ENCODE measurements around the gene TMEM233. TPM values are rescaled to one million over a fixed set of nuclear protein-coding genes. Genes with fewer than 3 reads are reported as not detected.

The TMEM233 gene
- polyA plus RNA-seq, 1 experiment: not detected

- CTCF ChIA-PET: interaction anchor here (0.6 to 0.9 kb wide), 2 partner anchors 17 to 95 kb away, joined by 3 to 5 read pairs; no protein-coding TSS in a partner anchor
- Histone ChIP-seq H3K27me3 (ENCODE audit: control insufficient read depth, insufficient read depth, low read length) (no peaks in the 10 kb centered on the region), H3K36me3 (ENCODE audit: control insufficient read depth, insufficient read depth, low read length) (no peaks in the 10 kb centered on the region), H3K4me3 (ENCODE audit: low read depth, low read length) (no peak overlapping the region)
- TF ChIP-seq, protein P1, sequence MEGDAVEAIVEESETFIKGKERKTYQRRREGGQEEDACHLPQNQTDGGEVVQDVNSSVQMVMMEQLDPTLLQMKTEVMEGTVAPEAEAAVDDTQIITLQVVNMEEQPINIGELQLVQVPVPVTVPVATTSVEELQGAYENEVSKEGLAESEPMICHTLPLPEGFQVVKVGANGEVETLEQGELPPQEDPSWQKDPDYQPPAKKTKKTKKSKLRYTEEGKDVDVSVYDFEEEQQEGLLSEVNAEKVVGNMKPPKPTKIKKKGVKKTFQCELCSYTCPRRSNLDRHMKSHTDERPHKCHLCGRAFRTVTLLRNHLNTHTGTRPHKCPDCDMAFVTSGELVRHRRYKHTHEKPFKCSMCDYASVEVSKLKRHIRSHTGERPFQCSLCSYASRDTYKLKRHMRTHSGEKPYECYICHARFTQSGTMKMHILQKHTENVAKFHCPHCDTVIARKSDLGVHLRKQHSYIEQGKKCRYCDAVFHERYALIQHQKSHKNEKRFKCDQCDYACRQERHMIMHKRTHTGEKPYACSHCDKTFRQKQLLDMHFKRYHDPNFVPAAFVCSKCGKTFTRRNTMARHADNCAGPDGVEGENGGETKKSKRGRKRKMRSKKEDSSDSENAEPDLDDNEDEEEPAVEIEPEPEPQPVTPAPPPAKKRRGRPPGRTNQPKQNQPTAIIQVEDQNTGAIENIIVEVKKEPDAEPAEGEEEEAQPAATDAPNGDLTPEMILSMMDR (IDR thresholded peaks at IDR 0.05; ENCODE audit: insufficient read depth, low read depth, low read length): no peak
- POLR2A ChIA-PET: no interaction called here
- DNase-seq (ENCODE audit: low read depth): no peak
Observed at GRCh38 chr12:119687406-119687805, 93.8 kb downstream of the TMEM233 start.

GRCh38 chr12:119687879-119688278 lies 94.3 kb downstream of the TMEM233 start:
- Histone ChIP-seq H3K4me3 (ENCODE audit: low read depth, low read length) (no peak overlapping the region), H3K27me3 (ENCODE audit: control insufficient read depth, insufficient read depth, low read length) (no peaks in the 10 kb centered on the region), H3K36me3 (ENCODE audit: control insufficient read depth, insufficient read depth, low read length) (no peaks in the 10 kb centered on the region)
- TF ChIP-seq, protein P1 (IDR thresholded peaks at IDR 0.05; ENCODE audit: insufficient read depth, low read depth, low read length): no peak
- DNase-seq (ENCODE audit: low read depth): no peak
- CTCF ChIA-PET: interaction anchor here (0.6 kb wide), 1 partner anchor 94 kb away, joined by 5 read pairs; no protein-coding TSS in a partner anchor
- POLR2A ChIA-PET: no interaction called here

GRCh38 chr12:119689935-119690500 lies 96.4 kb downstream of the TMEM233 start:
- DNase-seq (ENCODE audit: low read depth): no peak
- Histone ChIP-seq H3K4me3 (ENCODE audit: low read depth, low read length) (no peak overlapping the region), H3K36me3 (ENCODE audit: control insufficient read depth, insufficient read depth, low read length) (no peaks in the 10 kb centered on the region), H3K27me3 (ENCODE audit: control insufficient read depth, insufficient read depth, low read length) (no peaks in the 10 kb centered on the region)
- ChIA-PET POLR2A (no interaction called here), CTCF (interaction anchor here (0.5 to 0.8 kb wide), 2 partner anchors 90 to 1355 kb away, joined by 3 to 5 read pairs; no protein-coding TSS in a partner anchor)
- TF ChIP-seq, protein P1 (IDR thresholded peaks at IDR 0.05; ENCODE audit: insufficient read depth, low read depth, low read length): no peak

DNA sequence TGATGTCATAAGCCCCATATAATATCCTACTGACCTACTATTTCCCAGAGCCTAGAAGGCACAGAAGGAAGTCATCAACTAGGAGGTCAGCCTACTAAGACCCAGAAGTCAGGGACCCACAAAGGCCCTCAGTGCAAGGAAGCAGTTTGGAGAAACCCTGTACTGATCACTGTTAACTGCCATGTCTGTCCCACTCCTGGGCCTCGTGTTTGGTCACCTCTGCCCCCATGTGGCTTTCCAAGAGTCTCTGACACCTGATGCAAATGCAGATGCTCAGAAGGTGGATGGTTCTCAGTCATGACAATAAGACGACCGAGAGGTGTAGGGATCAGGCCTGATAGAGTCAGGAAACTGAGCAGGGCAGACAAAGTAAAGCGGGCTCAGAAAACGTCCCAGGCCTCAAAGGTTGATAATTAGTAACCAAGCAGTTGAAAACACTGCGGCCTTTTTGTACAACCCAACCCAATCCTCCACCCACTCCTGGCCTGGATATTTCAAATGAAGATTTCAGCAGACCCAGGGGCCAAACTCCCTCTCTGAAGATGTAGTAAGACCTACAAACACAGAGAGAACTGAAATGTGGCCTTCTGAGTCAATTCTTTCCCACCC lies 97.7 kb downstream of the TMEM233 start:
- Histone ChIP-seq H3K27me3 (ENCODE audit: control insufficient read depth, insufficient read depth, low read length) (no peaks in the 10 kb centered on the region), H3K4me3 (ENCODE audit: low read depth, low read length) (no peak overlapping the region), H3K36me3 (ENCODE audit: control insufficient read depth, insufficient read depth, low read length) (no peaks in the 10 kb centered on the region)
- no peak for DNase-seq (ENCODE audit: low read depth)
- ChIA-PET POLR2A (interaction anchor here (0.7 kb wide), 1 partner anchor 13 kb away, joined by 22 read pairs; no protein-coding TSS in a partner anchor), CTCF (no interaction called here)
- TF ChIP-seq, protein P1 (IDR thresholded peaks at IDR 0.05; ENCODE audit: insufficient read depth, low read depth, low read length): no peak

DNA sequence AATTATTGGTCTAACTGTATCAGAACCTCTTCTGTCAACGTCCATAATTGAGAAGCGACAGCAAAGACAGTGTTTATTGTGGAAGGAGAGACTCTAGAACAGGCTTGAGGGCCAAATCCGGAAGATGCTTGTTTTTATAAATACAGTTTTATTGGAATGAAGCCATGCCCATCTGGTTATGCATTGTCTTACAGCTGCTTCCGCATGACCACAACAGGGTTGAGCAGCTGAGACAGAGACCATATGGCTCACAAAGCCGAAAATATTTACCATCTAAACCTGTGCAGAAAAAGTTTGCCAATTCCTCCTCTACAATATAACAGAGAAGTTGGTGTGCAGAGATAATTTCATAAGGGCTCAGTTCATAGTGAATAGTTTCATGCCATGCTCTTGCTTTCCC lies 98.8 kb downstream of the TMEM233 start:
- TF ChIP-seq, protein P1 (IDR thresholded peaks at IDR 0.05; ENCODE audit: insufficient read depth, low read depth, low read length): no peak
- Histone ChIP-seq H3K4me3 (ENCODE audit: low read depth, low read length) (no peak overlapping the region), H3K27me3 (ENCODE audit: control insufficient read depth, insufficient read depth, low read length) (no peaks in the 10 kb centered on the region), H3K36me3 (ENCODE audit: control insufficient read depth, insufficient read depth, low read length) (no peaks in the 10 kb centered on the region)
- DNase-seq (ENCODE audit: low read depth): no peak
- ChIA-PET CTCF (interaction anchor here (1.0 kb wide), 1 partner anchor 219 kb away, joined by 3 read pairs; no protein-coding TSS in a partner anchor), POLR2A (interaction anchor here (0.7 kb wide), 1 partner anchor 1086 kb away, joined by 4 read pairs; no protein-coding TSS in a partner anchor)

Data from BJ (cell line).